Endodermal cell (in vitro differentiated cells): ENCODE data around the gene HABP4. TPM values are rescaled to one million over a fixed set of nuclear protein-coding genes. Genes with fewer than 3 reads are reported as not detected.

ENCODE experiments used
- DNase-seq: peaks from one replicate; pipeline ENCODE4 v3.0.0-alpha.2; 2017
- H3K27ac ChIP-seq: 2 replicates; pipeline ENCODE4 v1.5.1; 2013; ENCODE audit warnings: mild to moderate bottlenecking, low read depth, low read length, moderate library complexity
- H3K27me3 ChIP-seq: 2 replicates; pipeline ENCODE4 v1.6.1; 2013; ENCODE audit warnings: mild to moderate bottlenecking, low read length, moderate library complexity; ENCODE audit not compliant: insufficient read depth, control insufficient read depth, poor library complexity, severe bottlenecking
- H3K36me3 ChIP-seq: 2 replicates; pipeline ENCODE4 v1.7.0; 2013; ENCODE audit warnings: mild to moderate bottlenecking, low read length, moderate library complexity; ENCODE audit not compliant: control insufficient read depth, insufficient read depth
- H3K4me1 ChIP-seq: one replicate; pipeline ENCODE4 v1.7.0; 2013; ENCODE audit warnings: low read length; ENCODE audit not compliant: control insufficient read depth, insufficient read depth
- H3K4me3 ChIP-seq: 2 replicates; pipeline ENCODE4 v1.5.1; 2013; ENCODE audit warnings: mild to moderate bottlenecking, low read length, moderate library complexity
- H3K9ac ChIP-seq: 2 replicates; pipeline ENCODE4 v1.6.1; 2013; ENCODE audit warnings: mild to moderate bottlenecking, low read length, moderate library complexity; ENCODE audit not compliant: poor library complexity, severe bottlenecking; ENCODE audit errors: extremely low read depth
- H3K9me3 ChIP-seq: 2 replicates; pipeline ENCODE4 v1.6.1; 2013; ENCODE audit warnings: mild to moderate bottlenecking, low read length, moderate library complexity; ENCODE audit not compliant: control insufficient read depth
- H3K27ac Mint-ChIP-seq: 2 replicates; pipeline ENCODE4 v1.8.0; 2020; ENCODE audit warnings: mixed read lengths
- H3K27me3 Mint-ChIP-seq: 2 replicates; pipeline ENCODE4 v1.8.0; 2021; ENCODE audit warnings: mild to moderate bottlenecking, mixed read lengths; ENCODE audit not compliant: insufficient read depth
- H3K36me3 Mint-ChIP-seq: 2 replicates; pipeline ENCODE4 v1.8.0; 2020; ENCODE audit warnings: low read depth, mixed read lengths
- H3K4me1 Mint-ChIP-seq: 2 replicates; pipeline ENCODE4 v1.8.0; 2020; ENCODE audit warnings: mixed read lengths
- H3K4me3 Mint-ChIP-seq: 2 replicates; pipeline ENCODE4 v1.8.0; 2020; ENCODE audit warnings: mild to moderate bottlenecking, moderate library complexity, mixed read lengths
- H3K9me3 Mint-ChIP-seq: 2 replicates; pipeline ENCODE4 v1.8.0; 2020; ENCODE audit warnings: mild to moderate bottlenecking, mixed read lengths
- WGBS, 2 experiments: methylation state at CpG; one replicate each; pipeline versions ENCODE4 v1.1.5 to v1.1.7; 2013; ENCODE audit warnings: missing lambda C conversion rate in 2 of 2, mixed read lengths in 1 of 2; ENCODE audit not compliant: insufficient coverage in 1 of 2, insufficient read length in 1 of 2; 5-methylcytosine and 5-hydroxymethylcytosine counted together
- total RNA-seq, 2 donors: library from RNA; stranded (reverse); fragmentation: NEBNext Ultra II Directional in 1 of 2; extraction: Animal tissue kit (Norgen Biotek cat#: 25700) in 1 of 2; gene quantifications; 2 replicates in 1 of 2; 3 replicates in 1 of 2; pipeline ENCODE4 v1.2.1, GENCODE V29; 2021
- TF ChIP-seq, protein P1 (sequence below): fragments of 200-600 bp; sonication (generic); conservative IDR thresholded peaks from 2 replicates; pipeline ENCODE4 v1.5.0; 2021; ENCODE audit warnings: antibody characterized with exemption, mild to moderate bottlenecking

HABP4 gene
- total RNA-seq, 2 donors from 2014 or later: 10.0 to 12.1 TPM

DNA sequence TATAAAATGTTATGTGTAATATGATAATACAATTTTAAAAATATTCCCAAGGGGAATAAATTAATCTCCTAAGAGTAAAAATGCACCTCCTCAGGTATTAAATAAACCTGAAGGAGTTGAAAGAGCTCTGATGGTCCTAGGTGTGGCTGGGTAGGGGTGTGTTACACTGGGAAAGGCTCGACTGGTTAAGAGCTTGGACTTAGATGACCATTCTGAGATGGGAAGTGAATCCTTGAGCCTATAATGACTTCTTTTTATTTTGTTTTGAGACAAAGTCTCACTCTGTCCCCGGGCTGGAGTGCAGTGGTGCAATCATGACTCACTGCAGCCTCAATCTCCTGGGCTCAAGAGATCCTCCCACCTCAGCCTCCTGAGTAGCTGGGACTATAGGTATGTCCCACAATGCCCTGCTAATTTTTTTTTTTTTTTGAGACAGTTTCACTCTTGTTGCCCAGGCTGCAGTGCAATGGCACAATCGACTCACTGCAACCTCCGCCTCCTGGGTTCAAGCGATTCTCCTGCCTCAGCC, 9.2 kb upstream of the HABP4 start:
- no peaks in the 10 kb centered on the region for H3K9me3 Mint-ChIP-seq
- DNase-seq: no peak
- Histone ChIP-seq H3K36me3 (no peaks in the 10 kb centered on the region), H3K9ac (no peak overlapping the region), H3K9me3 (no peaks in the 10 kb centered on the region), H3K27ac (no peak overlapping the region), H3K4me3 (no peak overlapping the region), H3K27me3 (no peaks in the 10 kb centered on the region), H3K4me1 (no peaks in the 10 kb centered on the region)
- TF ChIP-seq, protein P1, sequence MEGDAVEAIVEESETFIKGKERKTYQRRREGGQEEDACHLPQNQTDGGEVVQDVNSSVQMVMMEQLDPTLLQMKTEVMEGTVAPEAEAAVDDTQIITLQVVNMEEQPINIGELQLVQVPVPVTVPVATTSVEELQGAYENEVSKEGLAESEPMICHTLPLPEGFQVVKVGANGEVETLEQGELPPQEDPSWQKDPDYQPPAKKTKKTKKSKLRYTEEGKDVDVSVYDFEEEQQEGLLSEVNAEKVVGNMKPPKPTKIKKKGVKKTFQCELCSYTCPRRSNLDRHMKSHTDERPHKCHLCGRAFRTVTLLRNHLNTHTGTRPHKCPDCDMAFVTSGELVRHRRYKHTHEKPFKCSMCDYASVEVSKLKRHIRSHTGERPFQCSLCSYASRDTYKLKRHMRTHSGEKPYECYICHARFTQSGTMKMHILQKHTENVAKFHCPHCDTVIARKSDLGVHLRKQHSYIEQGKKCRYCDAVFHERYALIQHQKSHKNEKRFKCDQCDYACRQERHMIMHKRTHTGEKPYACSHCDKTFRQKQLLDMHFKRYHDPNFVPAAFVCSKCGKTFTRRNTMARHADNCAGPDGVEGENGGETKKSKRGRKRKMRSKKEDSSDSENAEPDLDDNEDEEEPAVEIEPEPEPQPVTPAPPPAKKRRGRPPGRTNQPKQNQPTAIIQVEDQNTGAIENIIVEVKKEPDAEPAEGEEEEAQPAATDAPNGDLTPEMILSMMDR: no peak
- no peaks in the 10 kb centered on the region for H3K4me1 Mint-ChIP-seq
- no peak overlapping the region for H3K27ac Mint-ChIP-seq
- no peak overlapping the region for H3K4me3 Mint-ChIP-seq
- H3K27me3 Mint-ChIP-seq: peaks cover 2% of the 10 kb centered on the region
- WGBS, 2 experiments: 87 to 96% methylated on average over 3 to 5 of the region's 5 CpGs
- H3K36me3 Mint-ChIP-seq: no peaks in the 10 kb centered on the region

DNA sequence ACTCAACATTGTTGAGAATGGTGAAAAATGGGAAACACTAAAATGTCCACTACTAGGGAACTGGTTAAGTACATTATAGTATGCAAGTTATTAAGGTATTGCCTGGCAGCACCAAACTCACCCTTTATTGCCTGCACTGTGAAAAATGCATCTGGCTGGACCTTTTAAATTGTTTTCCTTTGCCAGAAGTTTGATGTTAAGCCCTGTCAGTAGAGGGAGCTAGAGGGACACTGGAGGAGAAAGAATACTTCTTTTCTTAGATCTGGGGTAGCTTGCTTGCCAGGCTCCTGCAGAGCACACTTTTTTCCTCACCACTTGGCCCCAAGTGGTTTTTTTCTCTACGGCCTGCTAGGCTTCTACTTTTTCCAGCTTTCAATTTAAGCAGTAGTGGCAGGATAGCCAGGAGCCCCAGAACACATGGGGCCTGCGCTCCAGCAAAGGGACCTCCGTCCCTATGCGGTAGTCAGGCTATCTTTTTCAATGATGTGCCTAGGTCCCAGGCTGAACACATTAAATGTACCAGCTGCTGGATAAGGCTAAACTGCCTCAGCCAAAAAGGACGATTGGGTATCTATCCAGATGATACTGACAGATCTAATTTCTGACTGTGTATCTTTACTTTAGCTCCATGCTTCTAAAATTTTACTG, 8.0 kb upstream of the HABP4 start:
- H3K27ac Mint-ChIP-seq: no peak overlapping the region
- H3K9ac ChIP-seq: no peak overlapping the region
- no peak overlapping the region for H3K4me3 Mint-ChIP-seq
- H3K27ac ChIP-seq: no peak overlapping the region
- H3K36me3 Mint-ChIP-seq: no peaks in the 10 kb centered on the region
- H3K9me3 Mint-ChIP-seq: no peaks in the 10 kb centered on the region
- no peaks in the 10 kb centered on the region for H3K36me3 ChIP-seq
- TF ChIP-seq, protein P1: peak; percentile 67
- peaks cover 7% of the 10 kb centered on the region for H3K27me3 ChIP-seq
- H3K4me1 Mint-ChIP-seq: no peaks in the 10 kb centered on the region
- no peaks in the 10 kb centered on the region for H3K9me3 ChIP-seq
- H3K27me3 Mint-ChIP-seq: peaks cover 2% of the 10 kb centered on the region
- H3K4me1 ChIP-seq: no peaks in the 10 kb centered on the region
- no peak overlapping the region for H3K4me3 ChIP-seq
- 94 to 98% methylated on average over 5 of the region's 5 CpGs for WGBS, 2 experiments
- DNase-seq: no peak

DNA sequence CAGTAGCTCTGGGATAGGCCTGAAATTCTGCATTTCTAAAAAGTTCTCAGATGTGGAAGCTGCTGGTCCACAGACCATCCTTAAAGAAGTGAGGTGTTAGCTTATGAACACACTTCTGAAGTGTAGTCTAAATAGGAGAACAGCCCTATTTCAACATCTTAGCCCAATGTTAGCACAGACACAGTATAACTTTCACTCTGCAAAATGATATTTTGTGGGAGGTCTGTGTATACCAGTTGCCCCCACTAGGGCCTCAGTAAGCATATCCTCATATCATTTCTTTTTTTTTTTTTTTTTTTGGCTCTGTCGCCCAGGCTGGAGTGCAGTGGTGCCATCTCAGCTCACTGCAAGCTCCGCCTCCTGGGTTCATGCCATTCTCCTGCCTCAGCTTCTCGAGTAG, 7.5 kb upstream of the HABP4 start:
- Mint-ChIP-seq H3K4me3 (no peak overlapping the region), H3K9me3 (no peaks in the 10 kb centered on the region), H3K4me1 (no peaks in the 10 kb centered on the region), H3K27me3 (peaks cover 5% of the 10 kb centered on the region), H3K36me3 (no peaks in the 10 kb centered on the region), H3K27ac (no peak overlapping the region)
- DNase-seq: no peak
- Histone ChIP-seq H3K27ac (no peak overlapping the region), H3K9ac (no peak overlapping the region), H3K27me3 (peaks cover 12% of the 10 kb centered on the region), H3K36me3 (no peaks in the 10 kb centered on the region), H3K4me3 (no peak overlapping the region), H3K4me1 (no peaks in the 10 kb centered on the region), H3K9me3 (no peaks in the 10 kb centered on the region)
- TF ChIP-seq, protein P1: peak; percentile 33
- WGBS, 2 experiments: 70 to 92% methylated on average over 2 to 3 of the region's 3 CpGs
